ENCODE data around the gene SGCD.

- TF ChIP-seq EZH2phosphoT487 (IDR thresholded peaks at IDR 0.05; ENCODE audit: borderline replicate concordance) (no peak), CTCF (conservative IDR thresholded peaks at IDR 0.05; ENCODE audit: low read length) (no peak)
Measured at GRCh38 chr5:156414391-156414790, 87.4 kb downstream of the SGCD start.

All from Loucy (cell line).